Testis (tissue), 3 donors: Measurements from ENCODE around the gene TUBGCP6. TPM values are rescaled to one million over a fixed set of nuclear protein-coding genes. Genes with fewer than 3 reads are reported as not detected.

Source experiments
- DNase-seq: peaks from one replicate; pipeline ENCODE4 v3.0.0-alpha.2; 2019
- H3K27ac ChIP-seq, 2 donors: fragments of 200-600 bp; sonication (generic); one replicate each; pipeline ENCODE4 v1.5.1; 2019
- H3K27me3 ChIP-seq: fragments of 200-600 bp; sonication (generic); one replicate; pipeline ENCODE4 v1.5.1; 2019
- H3K36me3 ChIP-seq: fragments of 200-600 bp; sonication (generic); one replicate; pipeline ENCODE4 v1.5.1; 2017; ENCODE audit warnings: low read depth; ENCODE audit errors: missing control alignments
- H3K4me1 ChIP-seq: fragments of 200-600 bp; sonication (generic); one replicate; pipeline ENCODE4 v1.5.1; 2019
- H3K4me3 ChIP-seq, 2 donors: fragments of 200-600 bp; sonication (generic); one replicate each; pipeline ENCODE4 v1.5.1; 2017 to 2019
- H3K9me3 ChIP-seq: fragments of 200-600 bp; sonication (generic); one replicate; pipeline ENCODE4 v1.5.1; 2017
- POLR2A ChIP-seq: fragments of 450-650 bp; IDR thresholded peaks from one replicate; pipeline ENCODE4 v1.6.1; 2017; ENCODE audit warnings: antibody characterized with exemption, mild to moderate bottlenecking, moderate library complexity
- WGBS, 2 donors: methylation state at CpG; one replicate each; pipeline ENCODE4 v1.1.5; 2018; 5-methylcytosine and 5-hydroxymethylcytosine counted together
- intact Hi-C: fragments of 100-400 bp; cut with DNase I; formaldehyde crosslinking; loops from one replicate; pipeline ENCODE4 v1.15.1; 2023; ENCODE audit warnings: low total_unique reads
- polyA plus RNA-seq: library from polyadenylated mRNA; stranded (reverse); fragments of 350-450 nt; fragmentation: Illumina TruSeq; extraction: RNeasy Lipid Tissue Mini Kit (QIAGEN cat#74804); gene quantifications from one replicate; pipeline ENCODE4 v1.2.3, GENCODE V29; 2014; ENCODE audit warnings: low read depth, low replicate concordance; ENCODE audit not compliant: insufficient read depth
- total RNA-seq, 2 donors: library from RNA; depleted of rRNA; stranded (reverse); fragments of >200 nt; gene quantifications; one replicate each; pipeline ENCODE4 v1.2.3, GENCODE V29; 2016
- TF ChIP-seq, protein P1 (sequence below), 3 experiments: fragments of 450-650 bp in 2 of 3; fragments of 200-600 bp in 1 of 3; sonication (generic) in 1 of 3; IDR thresholded peaks; one replicate each; pipeline ENCODE4 v1.5.1; 2016 to 2019; ENCODE audit warnings: antibody characterized with exemption in 3 of 3, mild to moderate bottlenecking in 2 of 3, moderate library complexity in 1 of 3

The TUBGCP6 gene
- total and polyA plus RNA-seq, 3 donors from 2014 or later: 40.2 to 143 (median 136) TPM

DNA sequence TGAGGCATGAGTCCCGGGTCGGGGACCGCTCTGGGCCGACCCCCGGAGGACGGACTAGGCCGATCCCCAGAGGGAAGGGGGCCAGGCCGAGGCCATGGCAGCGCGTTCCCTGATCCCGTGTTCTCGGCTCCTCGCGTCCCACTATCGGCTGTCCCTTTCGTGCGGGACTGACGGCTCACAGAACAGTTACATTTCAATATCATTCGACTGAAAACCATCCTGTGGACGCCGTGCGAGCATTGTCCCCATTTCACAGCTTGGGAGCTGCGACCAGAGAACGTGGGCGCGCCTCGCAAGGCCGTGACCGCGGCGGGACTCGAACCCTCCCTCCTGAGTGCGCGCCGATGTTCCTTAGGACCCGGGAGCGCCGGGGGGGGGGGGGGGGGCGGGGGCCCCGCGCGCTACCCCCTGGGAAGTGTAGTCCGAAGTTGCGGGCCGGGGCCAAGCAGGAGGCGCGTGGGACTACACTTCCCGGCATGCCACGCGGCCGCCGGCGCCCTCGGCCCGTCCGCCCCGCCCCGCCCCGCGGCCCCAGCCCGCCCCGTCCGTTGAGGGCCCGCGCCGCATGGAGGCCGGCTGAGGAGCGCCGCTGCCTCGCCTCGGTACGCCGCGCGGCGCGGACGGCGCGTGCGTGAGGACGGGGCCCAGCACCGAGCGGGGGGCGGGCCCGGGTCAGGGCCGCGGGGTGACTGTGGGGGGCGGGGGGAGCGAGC, 59.3 kb downstream of the TUBGCP6 start, which contains the start of gene TRABD:
TRABD (plus strand) TSS at position 539 of the 713 bp plus-strand sequence. CDS start 7,148 bp downstream, outside the sequence.
- peak; percentile 89 for DNase-seq
- 4% methylated on average over 45 of the region's 90 CpGs; no CpG with 5 or more reads in 1 of the 2 donors for WGBS, 2 donors
- Histone ChIP-seq H3K27me3 (no peaks in the 10 kb centered on the region), H3K4me3 (peak within 1 kb of the TSS; percentile 63 to 68), H3K27ac (peak within 1 kb of the TSS; percentile 44 to 71), H3K36me3 (no peaks in the 10 kb centered on the region), H3K9me3 (no peaks in the 10 kb centered on the region), H3K4me1 (peaks cover 34% of the 10 kb centered on the region)
- no peak for TF ChIP-seq POLR2A
- TF ChIP-seq, protein P1, sequence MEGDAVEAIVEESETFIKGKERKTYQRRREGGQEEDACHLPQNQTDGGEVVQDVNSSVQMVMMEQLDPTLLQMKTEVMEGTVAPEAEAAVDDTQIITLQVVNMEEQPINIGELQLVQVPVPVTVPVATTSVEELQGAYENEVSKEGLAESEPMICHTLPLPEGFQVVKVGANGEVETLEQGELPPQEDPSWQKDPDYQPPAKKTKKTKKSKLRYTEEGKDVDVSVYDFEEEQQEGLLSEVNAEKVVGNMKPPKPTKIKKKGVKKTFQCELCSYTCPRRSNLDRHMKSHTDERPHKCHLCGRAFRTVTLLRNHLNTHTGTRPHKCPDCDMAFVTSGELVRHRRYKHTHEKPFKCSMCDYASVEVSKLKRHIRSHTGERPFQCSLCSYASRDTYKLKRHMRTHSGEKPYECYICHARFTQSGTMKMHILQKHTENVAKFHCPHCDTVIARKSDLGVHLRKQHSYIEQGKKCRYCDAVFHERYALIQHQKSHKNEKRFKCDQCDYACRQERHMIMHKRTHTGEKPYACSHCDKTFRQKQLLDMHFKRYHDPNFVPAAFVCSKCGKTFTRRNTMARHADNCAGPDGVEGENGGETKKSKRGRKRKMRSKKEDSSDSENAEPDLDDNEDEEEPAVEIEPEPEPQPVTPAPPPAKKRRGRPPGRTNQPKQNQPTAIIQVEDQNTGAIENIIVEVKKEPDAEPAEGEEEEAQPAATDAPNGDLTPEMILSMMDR (IDR thresholded peaks at IDR 0.05): no peak
- intact Hi-C loops: no loop called here

DNA sequence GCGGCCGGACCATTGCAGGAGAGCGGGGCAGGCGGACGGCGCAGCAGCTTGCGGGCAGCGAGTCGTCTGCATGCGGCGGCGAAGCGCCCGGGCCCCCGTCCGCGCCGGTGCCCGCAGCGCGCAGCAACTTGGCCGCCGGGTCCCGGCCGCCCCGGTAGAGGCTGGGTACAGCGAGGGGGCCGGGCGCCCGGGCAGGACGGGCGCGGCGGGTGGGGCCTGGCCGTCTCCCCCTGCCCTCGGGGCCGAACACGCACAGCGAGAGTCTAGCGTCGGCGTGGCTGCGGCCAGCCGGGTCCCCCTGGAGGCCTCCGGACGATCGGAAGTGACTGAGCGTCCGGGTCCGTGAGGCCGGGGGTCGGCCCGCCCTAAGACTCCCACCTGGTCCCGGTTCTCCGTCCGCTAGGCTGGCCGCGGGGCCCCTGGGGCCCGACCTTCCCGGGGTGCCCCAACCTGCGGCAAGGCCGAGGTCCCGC, 59.9 kb downstream of the TUBGCP6 start:
- Histone ChIP-seq H3K27me3 (no peaks in the 10 kb centered on the region), H3K27ac (peak overlapping the region in 1 of 2 donors; percentile 71), H3K4me3 (peak overlapping the region; percentile 53 to 63), H3K36me3 (no peaks in the 10 kb centered on the region), H3K4me1 (peaks cover 29% of the 10 kb centered on the region), H3K9me3 (no peaks in the 10 kb centered on the region)
- no peak for DNase-seq
- WGBS, 2 donors: 9 to 29% methylated on average over 10 to 41 of the region's 63 CpGs
- intact Hi-C loops: no loop called here
- TF ChIP-seq, protein P1 (IDR thresholded peaks at IDR 0.05): no peak
- TF ChIP-seq POLR2A: no peak

DNA sequence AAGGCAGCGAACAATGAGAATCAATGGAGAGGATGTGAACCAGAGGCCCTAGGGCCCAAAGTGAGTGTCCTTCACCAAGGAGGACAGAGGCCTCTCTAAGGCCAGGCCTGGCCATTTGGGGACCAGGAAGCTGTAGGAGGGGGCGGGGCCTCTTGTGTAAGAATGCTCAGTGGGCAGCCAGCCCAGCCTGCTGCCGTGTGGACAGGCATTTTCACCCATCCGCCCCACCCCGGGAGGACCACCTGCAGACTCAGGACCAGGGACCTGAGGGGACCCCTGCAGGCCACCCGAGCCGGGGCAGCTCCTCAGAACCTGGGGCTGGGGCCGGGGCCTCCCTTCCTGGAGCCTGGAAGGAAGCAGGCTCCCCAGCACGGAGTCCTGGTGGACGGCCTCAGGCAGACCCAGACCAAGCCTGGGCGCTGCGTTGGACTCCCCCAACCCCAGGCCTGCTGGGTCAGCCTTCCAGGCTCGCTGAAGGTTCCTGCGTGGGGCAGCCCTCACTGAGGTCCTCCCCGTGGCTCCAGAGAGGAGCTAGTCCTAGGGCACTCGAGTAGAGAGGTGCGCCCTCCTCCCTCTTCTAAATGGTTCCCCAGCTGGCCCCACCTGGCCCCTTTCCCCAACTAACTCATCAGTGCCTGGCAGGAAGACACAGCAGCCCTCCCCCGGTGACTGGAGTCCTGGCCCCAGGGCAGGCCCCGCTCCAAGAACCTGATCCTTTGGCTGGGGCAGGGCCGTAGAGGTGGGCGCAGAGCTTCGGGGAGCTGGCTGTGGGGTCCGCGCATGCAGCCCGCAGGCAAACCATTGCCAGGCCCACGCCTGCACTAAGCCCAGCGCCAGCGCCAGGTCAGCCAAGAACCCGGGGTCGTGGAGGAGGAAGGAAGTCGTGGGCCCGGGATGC, 60.6 kb downstream of the TUBGCP6 start:
- intact Hi-C loops: no loop called here
- peak overlapping the region; percentile 10 to 71 for H3K27ac ChIP-seq
- TF ChIP-seq, protein P1 (IDR thresholded peaks at IDR 0.05): no peak
- no peak for TF ChIP-seq POLR2A
- H3K36me3 ChIP-seq: no peaks in the 10 kb centered on the region
- peaks cover 22% of the 10 kb centered on the region for H3K4me1 ChIP-seq
- no peaks in the 10 kb centered on the region for H3K9me3 ChIP-seq
- peak overlapping the region; percentile 53 to 63 for H3K4me3 ChIP-seq
- no peaks in the 10 kb centered on the region for H3K27me3 ChIP-seq
- WGBS, 2 donors: 32 to 35% methylated on average over 6 to 32 of the region's 32 CpGs
- DNase-seq: peak; percentile 77

DNA sequence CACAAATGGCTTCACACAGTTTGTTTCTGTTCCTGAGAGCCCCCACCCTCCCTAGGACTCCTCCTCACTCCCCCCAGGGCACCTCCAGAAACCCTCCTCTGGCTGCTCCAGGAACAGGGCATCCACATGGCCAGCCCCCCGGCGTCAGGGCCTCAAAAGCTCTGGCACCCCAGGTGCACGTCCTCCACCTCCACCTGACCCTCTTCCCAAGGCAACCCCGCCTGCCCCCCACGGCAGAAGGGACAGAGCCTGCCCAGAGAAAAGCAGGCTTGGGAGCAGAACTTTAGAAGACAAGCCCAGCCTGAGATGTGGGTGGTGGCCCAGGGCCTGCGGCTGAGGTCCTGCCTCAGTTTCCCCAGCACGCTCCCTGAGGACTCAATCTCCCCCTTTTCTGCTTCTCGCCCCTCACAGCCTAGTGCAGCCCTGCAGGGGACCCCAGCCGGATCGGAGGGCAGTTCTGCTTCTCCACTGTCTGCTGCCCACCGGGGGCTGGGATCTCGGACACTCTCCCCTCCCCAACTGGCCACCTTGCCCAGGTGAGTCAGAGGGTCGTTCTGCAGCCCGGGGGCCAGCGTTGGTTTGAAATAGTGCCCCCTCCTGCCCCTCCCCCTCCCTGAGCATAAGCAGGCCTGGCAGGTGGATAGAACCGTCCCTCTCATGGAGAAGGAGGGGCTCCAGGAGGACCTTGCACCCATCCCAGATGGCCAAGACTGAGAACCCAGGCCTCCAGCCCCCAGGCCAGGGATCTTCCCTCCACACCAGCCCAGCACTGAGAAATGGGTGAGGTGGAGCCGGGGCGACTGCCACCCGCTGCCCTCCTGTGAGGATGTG, 61.5 kb downstream of the TUBGCP6 start:
- no peak for DNase-seq
- no peaks in the 10 kb centered on the region for H3K36me3 ChIP-seq
- WGBS, 2 donors: 84 to 86% methylated on average over 16 to 19 of the region's 19 CpGs
- no peaks in the 10 kb centered on the region for H3K27me3 ChIP-seq
- H3K9me3 ChIP-seq: no peaks in the 10 kb centered on the region
- no peak for TF ChIP-seq POLR2A
- TF ChIP-seq, protein P1 (IDR thresholded peaks at IDR 0.05): no peak
- no peak overlapping the region for H3K4me3 ChIP-seq
- no peak overlapping the region for H3K27ac ChIP-seq
- H3K4me1 ChIP-seq: peaks cover 19% of the 10 kb centered on the region
- intact Hi-C loops: no loop called here
